Central memory CD8-positive, alpha-beta T cell (primary cell): ENCODE results near the gene CDA.
"Not testable (repeated sequence)": the region's sequence is repeated elsewhere in the genome, so short reads cannot be mapped to it uniquely, and the experiment has no call there.

Experiments
- ATAC-seq: fragments of 150-1000 bp; cut with Tn5 transposase; replicated peaks from 2 replicates; pipeline ENCODE4 v1.10.0; 2022; ENCODE audit warnings: mild to moderate bottlenecking, moderate FRiP score, moderate number of reproducible peaks; ENCODE audit not compliant: poor library complexity, severe bottlenecking; ENCODE audit errors: extremely low read depth
- DNase-seq, 2 donors: peaks; one replicate each; pipeline ENCODE4 v3.0.0; 2021; ENCODE audit warnings: low spot score in 2 of 2
- H3K27ac Mint-ChIP-seq: one replicate; pipeline ENCODE4 v1.8.0; 2022; ENCODE audit warnings: low read depth, mild to moderate bottlenecking, moderate library complexity, mixed read lengths
- H3K27me3 Mint-ChIP-seq: one replicate; pipeline ENCODE4 v1.8.0; 2022; ENCODE audit warnings: mixed read lengths
- H3K36me3 Mint-ChIP-seq: one replicate; pipeline ENCODE4 v1.8.0; 2022; ENCODE audit warnings: mild to moderate bottlenecking, moderate library complexity, mixed read lengths; ENCODE audit not compliant: insufficient read depth
- H3K4me1 Mint-ChIP-seq: one replicate; pipeline ENCODE4 v1.8.0; 2022; ENCODE audit warnings: mixed read lengths
- H3K4me3 Mint-ChIP-seq: one replicate; pipeline ENCODE4 v1.8.0; 2022; ENCODE audit warnings: mild to moderate bottlenecking, moderate library complexity, mixed read lengths
- H3K9me3 Mint-ChIP-seq: one replicate; pipeline ENCODE4 v1.8.0; 2022; ENCODE audit warnings: mixed read lengths

Gene CDA

DNA sequence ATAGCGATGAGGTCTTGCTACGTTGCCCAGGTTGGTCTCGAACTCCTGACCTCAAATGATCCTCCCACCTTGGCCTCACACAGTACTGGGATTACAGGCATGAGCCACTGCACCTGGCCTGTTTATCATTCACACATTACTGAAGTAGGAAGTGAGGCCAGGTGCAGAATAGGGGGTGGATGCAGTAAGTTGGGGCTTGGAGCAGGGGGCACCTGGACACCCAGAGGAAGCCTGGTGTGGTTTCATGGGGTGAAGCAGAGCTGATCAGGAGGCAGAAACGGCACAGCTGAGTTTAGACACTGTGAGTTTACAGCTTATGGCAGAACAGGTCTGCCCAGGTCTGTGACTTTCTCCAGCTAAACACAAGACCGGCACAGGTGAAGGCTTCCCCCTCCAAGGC, 4.9 kb downstream of the CDA start:
- Mint-ChIP-seq H3K9me3 (no peaks in the 10 kb centered on the region), H3K27me3 (peaks cover 74% of the 10 kb centered on the region), H3K27ac (no peak overlapping the region), H3K36me3 (no peaks in the 10 kb centered on the region), H3K4me1 (peaks cover 13% of the 10 kb centered on the region), H3K4me3 (no peak overlapping the region)
- DNase-seq, result no peak
- ATAC-seq, result no peak

DNA sequence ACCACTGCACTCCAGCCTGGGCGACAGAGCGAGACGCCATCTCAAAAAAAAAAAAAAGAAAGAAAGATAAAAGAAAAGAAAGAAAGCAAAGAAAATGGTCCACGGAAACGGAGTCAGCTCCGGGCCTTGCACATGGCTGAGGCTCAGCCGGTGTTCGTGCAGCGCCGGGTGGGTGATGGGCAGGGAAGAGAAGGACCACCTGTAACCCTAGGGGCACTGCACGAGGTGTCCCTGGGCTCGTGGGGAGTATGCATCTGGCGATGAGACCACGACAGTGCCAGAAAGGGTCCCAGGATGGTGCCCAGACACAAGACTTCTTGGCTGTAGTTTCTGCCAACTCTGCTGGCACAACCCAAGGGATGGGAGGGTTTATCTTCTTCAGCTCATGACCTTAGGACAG, 5.8 kb downstream of the CDA start:
- H3K36me3 Mint-ChIP-seq, result no peaks in the 10 kb centered on the region
- no peak for ATAC-seq
- DNase-seq, result no peak
- no peak overlapping the region for H3K27ac Mint-ChIP-seq
- no peak overlapping the region for H3K4me3 Mint-ChIP-seq
- H3K4me1 Mint-ChIP-seq, result peaks cover 3% of the 10 kb centered on the region
- H3K27me3 Mint-ChIP-seq, result peaks cover 71% of the 10 kb centered on the region
- no peaks in the 10 kb centered on the region for H3K9me3 Mint-ChIP-seq

DNA sequence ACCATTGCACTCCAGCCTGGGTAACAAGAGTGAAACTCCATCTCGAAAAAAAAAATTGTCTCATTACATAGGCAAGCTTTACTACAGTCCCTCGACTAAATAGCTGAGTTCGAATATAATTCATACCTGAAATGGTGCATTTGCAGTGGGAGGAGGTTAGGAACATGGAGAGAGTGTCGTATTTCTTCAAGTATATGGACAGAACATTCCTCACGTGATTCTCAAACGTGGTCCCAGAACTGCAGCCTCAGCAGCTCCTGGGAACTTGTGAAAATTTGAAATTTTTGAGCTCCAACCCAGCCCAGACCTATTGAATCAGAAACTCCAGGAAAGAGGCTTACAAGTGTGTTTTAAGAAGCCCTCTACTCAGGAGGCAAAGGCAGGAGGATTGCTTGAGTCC, 7.2 kb downstream of the CDA start:
- Mint-ChIP-seq H3K27ac (no peak overlapping the region), H3K27me3 (peaks cover 65% of the 10 kb centered on the region), H3K4me1 (no peaks in the 10 kb centered on the region), H3K36me3 (no peaks in the 10 kb centered on the region), H3K9me3 (no peaks in the 10 kb centered on the region), H3K4me3 (no peak overlapping the region)
- ATAC-seq (no peak), DNase-seq (no peak)

DNA sequence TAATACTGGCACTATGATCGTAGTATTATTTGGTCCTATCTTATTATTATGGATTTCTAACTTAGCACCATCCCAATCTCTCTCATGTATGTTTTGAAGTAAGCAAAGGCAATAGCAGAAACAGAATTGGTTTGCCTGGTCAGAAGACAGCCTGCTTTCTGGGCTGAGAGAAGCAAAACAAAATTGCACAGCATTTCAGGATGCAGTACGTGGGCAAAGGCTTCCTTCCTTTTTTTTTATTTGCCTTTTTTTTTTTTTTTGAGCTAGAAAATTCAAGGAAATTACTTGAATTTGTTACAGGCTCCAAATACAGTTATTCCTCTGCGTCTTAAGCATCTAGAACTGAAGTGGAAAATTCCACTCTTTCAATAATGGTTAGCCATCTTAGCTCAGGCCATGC, 8.8 kb downstream of the CDA start:
- Mint-ChIP-seq H3K4me1 (no peaks in the 10 kb centered on the region), H3K27ac (no peak overlapping the region), H3K27me3 (peaks cover 50% of the 10 kb centered on the region), H3K9me3 (no peaks in the 10 kb centered on the region), H3K36me3 (no peaks in the 10 kb centered on the region), H3K4me3 (no peak overlapping the region)
- DNase-seq (no peak), ATAC-seq (no peak)

DNA sequence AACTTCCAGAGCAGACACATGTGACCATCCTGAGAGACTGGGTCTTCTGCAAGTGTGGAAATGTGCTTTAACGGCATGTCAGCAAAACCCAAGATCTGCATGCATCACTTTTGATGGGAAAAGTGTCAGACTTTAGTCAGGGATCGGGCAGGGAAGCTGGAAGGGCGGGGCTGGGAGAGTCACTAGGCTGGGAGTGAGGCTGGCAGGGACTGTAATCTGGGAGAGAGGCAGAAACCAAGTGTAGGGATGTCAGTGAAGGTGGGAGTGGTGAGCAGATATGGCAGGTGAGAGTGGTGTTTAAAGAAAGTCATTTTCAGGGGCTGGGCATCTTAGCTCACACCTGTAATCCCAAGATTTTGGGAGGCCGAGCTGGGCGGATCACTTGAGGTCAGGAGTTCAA, 11.3 kb downstream of the CDA start:
- no peaks in the 10 kb centered on the region for H3K4me1 Mint-ChIP-seq
- H3K9me3 Mint-ChIP-seq, result no peaks in the 10 kb centered on the region
- DNase-seq, result no peak
- no peak overlapping the region for H3K4me3 Mint-ChIP-seq
- no peak overlapping the region for H3K27ac Mint-ChIP-seq
- H3K27me3 Mint-ChIP-seq, result peaks cover 34% of the 10 kb centered on the region
- H3K36me3 Mint-ChIP-seq, result no peaks in the 10 kb centered on the region
- no peak for ATAC-seq

DNA sequence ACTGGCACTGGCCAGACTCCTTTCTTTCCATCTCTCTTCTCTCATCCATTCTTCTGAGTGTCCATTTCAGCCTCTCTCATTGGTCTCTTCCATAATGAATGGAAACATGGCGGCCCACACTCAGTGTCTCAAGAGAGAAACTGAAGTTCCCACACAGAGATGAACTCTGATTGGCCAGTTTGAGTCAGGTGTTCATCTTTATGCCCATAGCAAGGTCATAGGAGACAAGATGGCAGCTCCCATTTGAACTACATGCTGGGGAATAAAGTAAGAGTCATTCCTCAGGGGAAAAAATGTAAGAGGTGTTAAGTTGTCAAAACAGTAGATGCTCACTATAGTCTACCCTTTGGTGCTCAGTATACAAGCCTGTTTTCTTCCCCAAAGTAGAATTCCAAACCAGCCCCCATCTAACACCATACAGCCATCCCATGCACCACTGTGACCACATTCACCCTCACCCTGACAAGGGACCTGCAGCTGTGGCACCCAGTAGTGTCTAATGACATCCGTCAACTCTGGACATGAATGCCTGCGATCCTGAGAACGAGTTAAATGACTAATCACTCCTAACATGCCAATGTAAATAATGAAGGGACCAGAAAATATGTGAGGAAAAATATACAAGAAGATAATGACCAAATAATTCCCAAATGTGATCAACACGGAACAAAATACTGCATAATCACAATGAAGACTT, 12.4 kb downstream of the CDA start:
- Mint-ChIP-seq H3K27me3 (peaks cover 28% of the 10 kb centered on the region), H3K27ac (no peak overlapping the region), H3K9me3 (no peaks in the 10 kb centered on the region), H3K36me3 (no peaks in the 10 kb centered on the region), H3K4me1 (no peaks in the 10 kb centered on the region), H3K4me3 (no peak overlapping the region)
- no peak for DNase-seq
- ATAC-seq, result no peak

DNA sequence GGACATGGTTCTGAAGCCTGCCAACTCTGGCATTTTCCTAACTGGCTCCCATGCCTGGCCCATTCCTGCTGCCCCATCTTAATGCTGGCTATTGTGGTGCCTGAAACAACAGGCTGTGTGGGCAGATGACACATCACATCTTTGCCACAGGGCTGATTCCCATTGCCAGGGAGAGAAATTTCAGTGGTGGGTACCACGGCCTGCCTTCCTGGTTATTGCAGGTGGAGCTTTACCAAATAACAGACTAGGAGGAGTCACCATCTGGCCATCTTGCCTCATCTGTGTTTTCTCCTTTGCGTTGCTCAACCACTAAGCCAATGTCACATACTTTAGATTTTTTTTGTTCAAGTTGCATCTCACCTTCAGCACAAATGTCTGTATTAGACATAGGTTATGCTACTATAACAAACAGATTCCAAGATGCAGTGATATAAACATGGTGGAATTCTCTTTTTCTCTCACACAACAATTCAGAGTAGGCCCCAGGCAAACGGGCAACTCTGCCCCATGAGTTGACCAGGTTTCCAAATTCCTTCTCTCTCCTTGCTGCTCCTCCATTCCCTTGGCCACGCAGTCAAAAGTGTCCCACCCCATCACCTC, 14.1 kb downstream of the CDA start:
- Mint-ChIP-seq H3K4me3 (no peak overlapping the region), H3K4me1 (no peaks in the 10 kb centered on the region), H3K36me3 (no peaks in the 10 kb centered on the region), H3K27ac (no peak overlapping the region), H3K27me3 (peaks cover 40% of the 10 kb centered on the region), H3K9me3 (no peaks in the 10 kb centered on the region)
- ATAC-seq (no peak), DNase-seq (no peak)

DNA sequence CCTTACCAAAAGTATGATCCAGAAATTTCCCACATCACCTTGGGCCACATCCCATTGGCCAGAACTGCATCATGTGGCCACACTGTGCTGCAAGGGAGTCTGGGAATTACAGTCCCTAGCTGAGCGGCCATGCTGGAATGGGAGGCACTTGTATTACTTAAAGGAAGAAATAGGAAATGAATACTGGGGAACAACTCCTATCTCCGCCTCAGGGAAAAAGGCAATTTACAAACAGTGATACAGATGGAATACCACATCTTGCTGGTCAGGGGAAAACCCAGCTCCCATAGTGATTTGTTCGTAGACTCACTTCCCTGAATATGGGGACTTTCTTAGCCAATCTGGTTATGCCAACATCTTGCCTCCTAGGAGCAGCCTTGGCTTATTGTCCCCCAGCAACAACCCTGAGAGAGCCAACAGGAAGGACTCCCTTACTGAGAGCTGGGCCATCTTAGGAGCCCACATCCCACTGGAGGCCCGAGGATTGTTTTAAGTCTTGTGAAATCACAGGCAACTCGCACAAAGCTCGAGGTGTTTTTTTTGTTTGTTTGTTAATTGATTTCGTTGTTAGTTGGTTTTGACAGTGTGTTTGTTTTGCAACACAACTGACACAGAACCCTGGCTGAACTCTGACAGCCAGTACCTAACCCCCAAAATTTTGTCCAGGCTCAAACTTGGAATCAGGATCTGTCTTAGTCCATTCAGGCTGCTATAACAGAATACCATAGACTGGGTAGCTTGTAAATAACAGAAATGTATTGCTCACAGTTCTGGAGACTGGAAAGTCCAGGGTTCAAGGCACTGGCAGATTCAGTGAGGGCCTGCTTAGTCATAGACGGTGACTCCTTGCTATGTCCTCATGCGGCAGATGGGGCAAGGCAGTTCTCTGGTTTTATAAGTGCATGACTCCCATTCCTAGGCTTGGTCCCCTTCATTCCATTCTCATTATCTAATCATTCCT, 14.9 kb downstream of the CDA start:
- Mint-ChIP-seq H3K4me3 (no peak overlapping the region), H3K4me1 (no peaks in the 10 kb centered on the region), H3K36me3 (no peaks in the 10 kb centered on the region), H3K9me3 (no peaks in the 10 kb centered on the region), H3K27me3 (peaks cover 39% of the 10 kb centered on the region), H3K27ac (no peak overlapping the region)
- DNase-seq (no peak), ATAC-seq (no peak)

DNA sequence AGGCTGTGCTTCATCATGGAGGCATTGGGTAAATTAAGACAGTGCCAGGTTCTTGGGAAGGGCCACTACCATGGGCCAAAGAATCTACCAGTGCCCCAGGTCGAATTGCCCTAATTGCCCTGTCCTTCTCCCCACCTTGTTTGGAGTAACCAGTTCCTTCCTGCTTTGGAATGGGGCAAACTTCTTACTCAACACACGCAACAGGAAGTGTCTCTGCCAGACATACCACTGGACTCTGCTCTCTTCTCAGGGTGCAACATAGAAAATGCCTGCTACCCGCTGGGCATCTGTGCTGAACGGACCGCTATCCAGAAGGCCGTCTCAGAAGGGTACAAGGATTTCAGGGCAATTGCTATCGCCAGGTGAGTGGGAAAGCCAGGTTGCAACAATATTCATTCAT, 15.8 kb downstream of the CDA start:
- Mint-ChIP-seq H3K4me3 (no peak overlapping the region), H3K27ac (no peak overlapping the region), H3K36me3 (no peaks in the 10 kb centered on the region), H3K9me3 (no peaks in the 10 kb centered on the region), H3K27me3 (peaks cover 33% of the 10 kb centered on the region), H3K4me1 (no peaks in the 10 kb centered on the region)
- ATAC-seq (no peak), DNase-seq (no peak)

DNA sequence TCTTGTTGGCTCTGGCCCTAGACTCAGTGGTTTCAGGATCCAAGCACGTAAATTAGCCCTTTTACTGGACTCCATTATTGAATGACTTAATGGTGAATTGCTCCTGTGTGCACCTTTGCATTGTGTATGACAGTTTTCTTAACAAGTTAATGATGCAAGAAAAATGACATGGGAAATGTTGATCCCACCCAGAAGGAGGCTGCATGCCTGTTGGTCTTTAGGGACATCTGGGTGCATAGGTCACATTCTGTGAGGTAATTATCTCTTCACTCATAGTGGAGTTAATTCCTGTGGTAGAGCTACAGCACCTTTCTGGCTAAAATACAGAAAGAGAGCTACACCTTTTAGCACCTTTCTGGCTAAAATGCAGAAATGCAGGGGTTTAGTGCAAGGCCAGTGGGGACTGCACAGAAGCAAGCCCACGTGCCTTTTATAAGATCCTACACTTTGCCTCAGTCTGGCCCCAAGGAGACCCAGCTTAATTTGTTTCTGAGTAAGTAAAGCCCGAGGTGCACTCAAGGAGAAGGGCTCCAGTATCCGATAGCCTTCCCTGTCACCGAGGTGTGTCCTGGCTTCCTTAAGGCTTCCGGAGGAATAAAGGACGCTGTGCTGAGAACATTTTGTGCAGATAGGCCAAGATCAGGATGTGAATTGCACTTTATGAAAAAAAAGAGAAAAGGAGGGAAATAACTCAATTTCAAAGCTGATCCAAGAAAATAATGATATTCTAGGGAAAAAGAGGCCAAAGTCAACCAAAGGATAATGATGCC, 18.1 kb downstream of the CDA start:
- DNase-seq, H3K36me3 Mint-ChIP-seq, H3K27ac Mint-ChIP-seq, H3K4me3 Mint-ChIP-seq, H3K4me1 Mint-ChIP-seq, H3K9me3 Mint-ChIP-seq, ATAC-seq: not testable (repeated sequence)
- H3K27me3 Mint-ChIP-seq, result peaks cover 28% of the 10 kb centered on the region

DNA sequence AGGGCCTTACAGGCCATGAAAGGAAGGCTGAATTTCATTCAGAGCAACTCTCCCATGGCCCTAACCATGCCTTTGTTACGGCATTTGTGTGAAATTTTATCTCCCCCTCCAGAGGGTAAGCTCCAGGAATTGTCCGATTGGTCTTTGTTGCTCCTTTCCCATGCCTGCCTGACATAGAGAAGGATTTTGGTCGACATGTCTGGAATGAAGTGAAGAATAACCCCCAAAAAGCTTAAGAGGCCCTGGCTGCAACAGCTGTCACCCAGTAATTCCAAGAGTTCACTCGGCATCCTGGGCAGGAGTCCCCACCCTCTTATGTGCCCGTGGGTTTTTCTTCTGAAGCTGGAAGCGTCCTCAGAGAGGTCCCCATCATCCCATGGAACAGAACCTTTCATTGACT, 20.6 kb downstream of the CDA start:
- DNase-seq (no peak), ATAC-seq (no peak)
- Mint-ChIP-seq H3K9me3 (no peaks in the 10 kb centered on the region), H3K4me1 (no peaks in the 10 kb centered on the region), H3K27me3 (peaks cover 28% of the 10 kb centered on the region), H3K27ac (no peak overlapping the region), H3K4me3 (no peak overlapping the region), H3K36me3 (no peaks in the 10 kb centered on the region)

DNA sequence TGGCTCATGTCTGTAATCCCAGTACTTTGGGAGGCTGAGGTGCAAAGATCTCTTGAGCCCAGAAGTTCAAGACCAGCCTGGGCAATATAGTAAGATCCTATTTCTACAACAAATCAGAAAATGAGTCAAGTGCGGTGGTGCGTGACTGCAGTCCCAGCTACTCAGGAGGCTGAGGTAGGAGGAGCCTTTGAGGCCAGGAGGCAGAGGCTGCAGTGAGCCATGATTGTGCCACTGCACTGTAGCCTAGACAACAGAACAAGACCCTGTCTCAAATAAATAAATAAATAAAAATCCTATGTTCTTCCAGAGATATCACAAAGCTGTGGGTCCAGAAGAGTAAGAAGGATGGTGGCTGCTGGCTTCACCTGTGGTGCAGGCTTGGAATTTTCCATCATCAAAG, 22.1 kb downstream of the CDA start:
- no peak for DNase-seq
- H3K36me3 Mint-ChIP-seq, result no peaks in the 10 kb centered on the region
- no peak overlapping the region for H3K4me3 Mint-ChIP-seq
- no peaks in the 10 kb centered on the region for H3K4me1 Mint-ChIP-seq
- H3K27ac Mint-ChIP-seq, result no peak overlapping the region
- H3K9me3 Mint-ChIP-seq, result no peaks in the 10 kb centered on the region
- H3K27me3 Mint-ChIP-seq, result peaks cover 33% of the 10 kb centered on the region
- ATAC-seq, result no peak
